ENCODE measurements around the gene RBM39.

The RBM39 gene

DNA sequence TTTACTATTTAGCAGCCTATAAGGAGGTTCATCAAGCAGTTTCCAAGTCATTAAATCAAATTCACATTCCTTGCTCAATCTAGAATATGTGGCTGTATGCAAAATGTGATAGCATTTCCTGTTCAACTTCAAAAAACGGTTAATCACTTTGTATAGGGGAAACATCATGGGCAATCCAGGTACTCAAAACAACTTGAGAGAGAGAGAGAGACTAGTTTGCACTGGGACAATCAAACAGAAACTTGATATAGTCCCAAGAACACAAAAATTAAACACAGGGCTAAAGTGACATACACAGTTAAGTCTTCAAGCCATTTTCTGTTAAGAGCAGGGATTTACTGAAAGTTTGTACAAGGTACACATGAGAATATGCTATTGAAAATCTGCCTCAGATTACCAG is 84.8 kb downstream of the RBM39 start:
- no peak for TF ChIP-seq ZFX (IDR thresholded peaks at IDR 0.05; ENCODE audit: borderline replicate concordance)
- TF ChIP-seq, protein P1, sequence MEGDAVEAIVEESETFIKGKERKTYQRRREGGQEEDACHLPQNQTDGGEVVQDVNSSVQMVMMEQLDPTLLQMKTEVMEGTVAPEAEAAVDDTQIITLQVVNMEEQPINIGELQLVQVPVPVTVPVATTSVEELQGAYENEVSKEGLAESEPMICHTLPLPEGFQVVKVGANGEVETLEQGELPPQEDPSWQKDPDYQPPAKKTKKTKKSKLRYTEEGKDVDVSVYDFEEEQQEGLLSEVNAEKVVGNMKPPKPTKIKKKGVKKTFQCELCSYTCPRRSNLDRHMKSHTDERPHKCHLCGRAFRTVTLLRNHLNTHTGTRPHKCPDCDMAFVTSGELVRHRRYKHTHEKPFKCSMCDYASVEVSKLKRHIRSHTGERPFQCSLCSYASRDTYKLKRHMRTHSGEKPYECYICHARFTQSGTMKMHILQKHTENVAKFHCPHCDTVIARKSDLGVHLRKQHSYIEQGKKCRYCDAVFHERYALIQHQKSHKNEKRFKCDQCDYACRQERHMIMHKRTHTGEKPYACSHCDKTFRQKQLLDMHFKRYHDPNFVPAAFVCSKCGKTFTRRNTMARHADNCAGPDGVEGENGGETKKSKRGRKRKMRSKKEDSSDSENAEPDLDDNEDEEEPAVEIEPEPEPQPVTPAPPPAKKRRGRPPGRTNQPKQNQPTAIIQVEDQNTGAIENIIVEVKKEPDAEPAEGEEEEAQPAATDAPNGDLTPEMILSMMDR (IDR thresholded peaks at IDR 0.05): no peak

DNA sequence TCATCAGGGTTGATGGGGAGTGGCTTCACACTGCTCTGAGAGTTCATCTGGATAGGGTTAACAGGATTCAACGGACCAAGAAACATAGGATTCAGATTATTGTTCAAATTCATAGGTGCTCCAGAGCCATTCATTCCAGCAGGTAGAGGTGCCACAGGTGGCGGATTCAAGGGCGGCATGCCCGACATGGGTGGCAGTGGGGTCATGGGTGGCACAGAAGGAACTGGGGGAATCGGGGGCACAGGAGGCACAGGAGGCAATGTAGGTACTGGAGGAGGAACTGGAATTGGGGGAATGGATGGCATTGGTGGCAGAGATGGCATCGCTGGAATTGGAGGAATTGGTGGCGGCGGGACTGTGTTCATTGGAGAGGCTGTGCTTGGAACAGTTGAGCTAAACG is 87.6 kb downstream of the RBM39 start:
- no peak for TF ChIP-seq ZFX (IDR thresholded peaks at IDR 0.05; ENCODE audit: borderline replicate concordance)
- TF ChIP-seq, protein P1 (IDR thresholded peaks at IDR 0.05): no peak
- no peak overlapping the region for H3K27ac ChIP-seq

More for the DNA sequence above, 84.8 kb downstream of the RBM39 start:
- no peak overlapping the region for H3K27ac ChIP-seq

DNA sequence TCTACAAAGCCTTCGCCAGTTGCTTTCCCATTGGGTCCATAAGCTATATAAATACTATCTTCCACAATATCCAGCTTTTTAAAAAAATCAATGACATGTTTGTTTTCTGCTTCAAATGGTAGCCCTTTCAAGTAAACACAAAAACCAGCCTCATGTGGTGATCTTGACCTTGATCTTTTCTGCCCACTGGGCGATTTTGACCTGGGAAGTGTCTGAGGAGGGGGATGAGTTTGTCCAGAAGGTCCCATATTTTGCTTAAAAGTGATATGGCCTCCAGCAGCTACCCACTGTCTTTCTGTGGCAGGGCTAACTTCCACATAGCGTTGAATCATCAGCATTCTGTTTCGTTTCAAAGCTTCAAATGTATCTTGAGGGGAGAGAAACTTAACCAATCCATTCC is 88.2 kb downstream of the RBM39 start:
- TF ChIP-seq, protein P1 (IDR thresholded peaks at IDR 0.05): no peak
- TF ChIP-seq ZFX (IDR thresholded peaks at IDR 0.05; ENCODE audit: borderline replicate concordance): no peak
- no peak overlapping the region for H3K27ac ChIP-seq
